Measurements from ENCODE around the gene ARAP3. TPM values are rescaled to one million over a fixed set of nuclear protein-coding genes. Genes with fewer than 3 reads are reported as not detected.
"Not testable (repeated sequence)": the region's sequence is repeated elsewhere in the genome, so short reads cannot be mapped to it uniquely, and the experiment has no call there.

Gene ARAP3
- total RNA-seq, 2 experiments from 2014 or later, result 6.5 to 7.0 TPM

GRCh38 chr5:141613344-141613743 is 68.7 kb downstream of the ARAP3 start:
- ChIA-PET POLR2A (interaction anchor here (0.6 to 1.0 kb wide), 2 partner anchors 12 to 21 kb away, joined by 3 to 5 read pairs; no protein-coding TSS in a partner anchor), CTCF (interaction anchor here (1.3 to 1.7 kb wide), 2 partner anchors 21 kb away, joined by 7 to 8 read pairs; no protein-coding TSS in a partner anchor)

- CTCF ChIA-PET, result interaction anchor here (1.0 kb wide), 1 partner anchor 17 kb away, joined by 4 read pairs; no protein-coding TSS in a partner anchor
Measured at GRCh38 chr5:141611289-141611688, 70.7 kb downstream of the ARAP3 start.

GRCh38 chr5:141609921-141610320 is 72.1 kb downstream of the ARAP3 start:
- CTCF ChIA-PET, result interaction anchor here (1.3 to 6.5 kb wide), 2 partner anchors 8 to 18 kb away, joined by 4 to 52 read pairs; partner anchors contain the start of gene DIAPH1
- POLR2A ChIA-PET, result not testable (repeated sequence)

More at GRCh38 chr5:141611289-141611688, 70.7 kb downstream of the ARAP3 start:
- POLR2A ChIA-PET, result no interaction called here

- POLR2A ChIA-PET, result no interaction called here
- CTCF ChIA-PET, result interaction anchor here (0.7 to 6.5 kb wide), 4 partner anchors 9 to 42 kb away, joined by 4 to 52 read pairs (median 6); partner anchors contain the start of gene DIAPH1
Measured at GRCh38 chr5:141609044-141609443, 73.0 kb downstream of the ARAP3 start.

- CTCF ChIA-PET, result interaction anchor here (0.7 to 6.5 kb wide), 3 partner anchors 9 to 42 kb away, joined by 5 to 52 read pairs (median 7); partner anchors contain the start of gene DIAPH1
- POLR2A ChIA-PET, result no interaction called here
Measured at GRCh38 chr5:141608557-141608956, 73.5 kb downstream of the ARAP3 start.

- ChIA-PET POLR2A (interaction anchor here (1.6 kb wide), 1 partner anchor 11 kb away, joined by 4 read pairs; the partner anchor contains the start of gene DIAPH1), CTCF (interaction anchor here (1.7 to 6.5 kb wide), 2 partner anchors 10 to 16 kb away, joined by 10 to 52 read pairs; partner anchors contain the start of gene DIAPH1)
Measured at GRCh38 chr5:141608046-141608445, 74.0 kb downstream of the ARAP3 start.

- CTCF ChIA-PET, result interaction anchor here (1.2 to 6.5 kb wide), 3 partner anchors 12 to 32 kb away, joined by 5 to 52 read pairs (median 9); partner anchors contain the start of gene DIAPH1
- POLR2A ChIA-PET, result interaction anchor here (0.6 to 1.0 kb wide), 3 partner anchors 12 to 13 kb away, joined by 3 to 6 read pairs (median 3); partner anchors contain the start of gene DIAPH1
Measured at GRCh38 chr5:141605523-141606277, 76.3 kb downstream of the ARAP3 start.

GRCh38 chr5:141603923-141604717 is 77.9 kb downstream of the ARAP3 start:
- ChIA-PET POLR2A (interaction anchor here (0.5 kb wide), 1 partner anchor 13 kb away, joined by 3 read pairs; no protein-coding TSS in a partner anchor), CTCF (interaction anchor here (1.1 to 6.5 kb wide), 3 partner anchors 11 to 14 kb away, joined by 4 to 52 read pairs (median 13); partner anchors contain the start of gene DIAPH1)

Other genes starting within 250 kb of the ARAP3 start
- under 1 TPM in 1 of 2 experiments, not detected in 1; 0.13 TPM for gene PCDHGC3, start 206.3 kb downstream of the ARAP3 start, total RNA-seq
- gene PCDHGC4, start 197.2 kb downstream of the ARAP3 start, total RNA-seq, result not detected
- not detected for gene PCDHGC5, start 193.1 kb downstream of the ARAP3 start, total RNA-seq
- gene DIAPH1, start 63.2 kb downstream of the ARAP3 start, total RNA-seq, result 100 to 1,000 TPM; 213 to 218 TPM
- 10 to 100 TPM; 86.3 to 92.9 TPM for gene HDAC3, start 45.4 kb downstream of the ARAP3 start, total RNA-seq
- gene RELL2, start 45.2 kb downstream of the ARAP3 start, total RNA-seq, result 10 to 100 TPM; 32.4 to 35.2 TPM
- gene FCHSD1, start 30.8 kb downstream of the ARAP3 start, total RNA-seq, result 10 to 100 TPM; 25.4 to 28.3 TPM
- not detected for gene PCDH1, start 196.2 kb upstream of the ARAP3 start, total RNA-seq
- 10 to 100 TPM; 49.0 to 49.4 TPM for gene DELE1, start 241.6 kb upstream of the ARAP3 start, total RNA-seq